A549 treated with RU486 at 1 μM for 4 hours (cell line): ENCODE measurements around the gene FGF14. TPM values are rescaled to one million over a fixed set of nuclear protein-coding genes. Genes with fewer than 3 reads are reported as not detected.

Experiments
- total RNA-seq: library from RNA; stranded (reverse); fragments of 200-300 nt; extraction: Qiagen RNA extraction; gene quantifications from 5 replicates; pipeline ENCODE4 v1.2.3, GENCODE V29; 2022; ENCODE audit warnings: low read depth

FGF14 gene
- not detected in 5 replicates for total RNA-seq

DNA sequence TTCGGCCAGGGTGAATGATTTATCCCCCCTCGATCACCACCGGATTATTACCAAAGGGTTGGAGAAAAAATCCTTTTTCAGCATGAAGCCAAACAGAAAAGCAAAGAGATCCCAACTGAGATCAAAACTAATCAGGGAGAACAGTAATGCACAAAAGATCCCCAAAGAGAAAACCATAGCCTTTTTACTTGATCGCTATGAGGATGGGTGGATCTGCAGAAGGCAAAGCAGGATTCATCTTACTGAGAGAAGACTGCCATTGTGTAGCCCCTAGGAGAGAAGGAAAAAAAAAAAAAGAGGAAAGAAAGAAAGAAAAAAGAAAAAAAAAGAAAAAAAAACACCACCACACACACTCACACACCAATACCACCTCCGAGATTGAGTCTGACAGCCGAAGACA is at the start of gene FGF14:
Gene FGF14, minus strand, starts transcription at position 283 of the 400 bp plus-strand sequence.

Other genes starting within 250 kb of the FGF14 start
- 10.6 to 19.1 TPM (median 18.0 TPM) in 5 replicates for gene TPP2, start 194.9 kb upstream of the FGF14 start, total RNA-seq